Keratinocyte (primary cell): ENCODE results near the gene TYW1.

Experiments
- CTCF ChIP-seq, 3 experiments: IDR thresholded peaks in 1 of 3; conservative IDR thresholded peaks in 1 of 3; optimal IDR thresholded peaks in 1 of 3; 2 replicates in 2 of 3; 3 replicates in 1 of 3; pipeline versions ENCODE3 to v1.5.1; 2011; ENCODE audit warnings: low read length in 3 of 3, mild to moderate bottlenecking in 3 of 3, moderate library complexity in 2 of 3, control low read depth in 1 of 3, inconsistent platforms in 1 of 3; ENCODE audit not compliant: insufficient read depth in 2 of 3; ENCODE audit errors: extremely low read depth in 1 of 3
- EZH2 ChIP-seq: IDR thresholded peaks from one replicate; pipeline ENCODE4 v1.6.1; 2012; ENCODE audit warnings: inconsistent platforms, mild to moderate bottlenecking, low read length, moderate library complexity

DNA sequence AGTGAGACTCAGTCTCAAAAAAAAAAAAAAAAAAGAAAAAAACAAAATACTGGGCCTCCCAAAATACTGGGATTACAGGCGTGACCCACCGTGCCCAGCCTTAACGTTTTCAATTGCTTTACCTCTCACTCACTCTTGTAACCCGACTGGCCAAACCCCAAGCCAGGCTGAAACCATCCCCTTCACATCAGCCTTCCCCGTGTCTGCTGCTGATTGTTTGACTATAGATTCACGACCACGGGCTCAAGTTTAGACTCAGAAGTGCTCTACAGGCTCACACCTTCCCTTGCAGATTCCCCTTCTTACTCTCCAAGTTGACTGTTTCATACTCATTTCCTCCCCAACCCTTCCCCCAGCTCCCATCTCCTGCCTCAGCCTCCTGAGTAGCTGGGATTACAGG, 22.3 kb downstream of the TYW1 start:
- TF ChIP-seq CTCF (optimal IDR thresholded peaks at IDR 0.05 in 1 of 3, IDR thresholded peaks at IDR 0.05 in 1 of 3, conservative IDR thresholded peaks at IDR 0.05 in 1 of 3; ENCODE audit: extremely low read depth in 1 of 3, insufficient read depth in 2 of 3, low read length in 3 of 3) (no peak), EZH2 (no peak)
